Measurements from ENCODE around the gene CMTM8.

Gene CMTM8

DNA sequence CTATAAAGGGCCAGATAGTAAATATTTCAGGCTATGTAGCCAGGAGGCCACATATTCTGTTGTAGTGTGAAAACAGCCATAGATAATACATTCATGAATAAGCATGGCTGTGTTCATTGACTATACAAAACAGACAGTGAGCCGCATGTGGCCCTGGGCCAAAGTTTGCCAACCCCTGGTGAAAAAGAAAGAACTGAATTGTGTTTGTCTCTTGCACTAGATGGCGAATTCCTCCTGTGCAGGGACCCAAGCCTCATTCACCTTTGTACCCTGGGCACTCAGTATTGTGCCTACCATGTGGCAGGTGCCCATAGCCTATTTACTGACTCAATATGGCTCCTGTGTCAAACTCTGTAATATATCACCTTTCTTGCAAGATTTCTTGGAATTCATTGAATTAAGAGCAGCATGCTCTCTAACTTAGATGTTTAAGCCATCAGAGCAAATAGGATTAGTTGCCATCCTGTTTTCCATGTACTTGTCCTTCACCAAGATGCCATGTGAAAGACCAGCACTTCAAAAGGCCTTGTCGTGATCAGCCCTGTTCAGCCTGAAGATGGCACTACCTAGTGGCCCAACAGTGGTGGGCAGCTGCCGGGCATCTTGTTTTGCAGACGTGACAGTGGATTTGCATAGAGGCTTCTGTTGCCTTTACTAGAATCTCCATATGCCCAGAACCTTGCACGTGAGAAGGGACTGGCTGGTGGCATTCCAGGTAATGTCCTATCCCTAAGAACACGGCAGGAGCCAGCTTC is 102.3 kb downstream of the CMTM8 start:
- FAIRE-seq (no peak), DNase-seq (ENCODE audit: insufficient read length, low spot score) (no peak)

DNA sequence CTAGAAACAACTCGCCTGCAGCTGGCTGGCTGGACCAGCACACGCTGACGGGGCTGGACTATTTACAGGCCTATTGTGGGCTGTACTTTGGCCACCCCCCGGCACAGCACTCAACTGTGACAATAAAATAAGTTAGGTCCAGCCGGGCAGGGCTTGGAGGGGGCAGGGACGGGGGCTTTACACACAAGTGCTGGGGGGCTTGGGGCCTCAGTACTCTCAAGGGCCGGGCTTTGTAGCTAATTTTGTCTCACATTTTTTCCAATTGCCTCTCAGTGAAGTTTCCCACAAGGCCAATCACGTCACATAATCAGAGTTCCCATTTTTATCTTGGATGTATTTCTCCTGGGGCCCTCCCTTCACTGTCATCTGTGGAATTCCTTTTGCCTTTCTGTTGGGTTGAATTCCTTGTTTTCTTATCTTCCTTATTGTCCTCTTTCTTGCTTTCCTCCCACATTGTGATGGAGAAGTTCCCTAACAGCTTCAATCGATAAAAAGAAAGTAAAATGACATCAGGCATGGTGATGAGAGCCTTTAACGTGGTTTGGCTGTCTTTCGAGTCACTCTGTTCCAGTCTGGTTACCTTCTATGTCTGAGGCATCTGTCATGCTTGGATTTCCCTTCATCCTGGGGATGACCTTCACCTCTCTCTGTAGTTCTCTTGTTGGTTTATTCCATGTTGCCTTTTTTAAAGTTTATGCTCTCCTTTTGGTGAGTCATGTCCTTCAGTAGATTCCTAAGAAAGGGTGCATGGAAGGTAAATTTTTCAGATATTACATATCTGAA is 109.1 kb downstream of the CMTM8 start:
- TF ChIP-seq, protein P1, sequence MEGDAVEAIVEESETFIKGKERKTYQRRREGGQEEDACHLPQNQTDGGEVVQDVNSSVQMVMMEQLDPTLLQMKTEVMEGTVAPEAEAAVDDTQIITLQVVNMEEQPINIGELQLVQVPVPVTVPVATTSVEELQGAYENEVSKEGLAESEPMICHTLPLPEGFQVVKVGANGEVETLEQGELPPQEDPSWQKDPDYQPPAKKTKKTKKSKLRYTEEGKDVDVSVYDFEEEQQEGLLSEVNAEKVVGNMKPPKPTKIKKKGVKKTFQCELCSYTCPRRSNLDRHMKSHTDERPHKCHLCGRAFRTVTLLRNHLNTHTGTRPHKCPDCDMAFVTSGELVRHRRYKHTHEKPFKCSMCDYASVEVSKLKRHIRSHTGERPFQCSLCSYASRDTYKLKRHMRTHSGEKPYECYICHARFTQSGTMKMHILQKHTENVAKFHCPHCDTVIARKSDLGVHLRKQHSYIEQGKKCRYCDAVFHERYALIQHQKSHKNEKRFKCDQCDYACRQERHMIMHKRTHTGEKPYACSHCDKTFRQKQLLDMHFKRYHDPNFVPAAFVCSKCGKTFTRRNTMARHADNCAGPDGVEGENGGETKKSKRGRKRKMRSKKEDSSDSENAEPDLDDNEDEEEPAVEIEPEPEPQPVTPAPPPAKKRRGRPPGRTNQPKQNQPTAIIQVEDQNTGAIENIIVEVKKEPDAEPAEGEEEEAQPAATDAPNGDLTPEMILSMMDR (IDR thresholded peaks at IDR 0.05; ENCODE audit: insufficient read depth, missing control alignments): no peak
- DNase-seq (ENCODE audit: insufficient read length, low spot score) (no peak), FAIRE-seq (no peak)

More for the DNA sequence above, 102.3 kb downstream of the CMTM8 start:
- TF ChIP-seq, protein P1 (IDR thresholded peaks at IDR 0.05; ENCODE audit: insufficient read depth, missing control alignments): no peak

- no peak for FAIRE-seq
- no peak for DNase-seq (ENCODE audit: insufficient read length, low spot score)
Measured at GRCh38 chr3:32349184-32349583, 110.7 kb downstream of the CMTM8 start.

DNA sequence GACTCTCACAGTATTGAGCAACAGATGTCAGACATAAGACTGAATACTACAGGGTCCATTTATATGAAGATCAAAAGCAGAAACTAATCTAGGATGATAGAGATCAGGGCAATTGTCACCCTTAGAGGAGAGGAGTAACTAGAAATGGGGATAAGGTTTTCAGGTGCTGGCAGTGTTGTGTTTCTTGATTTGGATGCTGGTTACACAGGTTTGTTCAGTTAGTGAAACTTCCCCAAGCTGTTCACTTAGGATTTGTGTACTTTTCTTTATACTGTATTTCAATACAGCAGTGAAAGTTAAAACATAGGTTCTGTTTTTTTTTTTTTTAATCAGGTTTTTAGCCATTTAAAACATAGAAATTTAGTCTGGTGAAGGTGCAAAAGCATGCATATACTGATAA is 114.1 kb downstream of the CMTM8 start:
- TF ChIP-seq, protein P1 (IDR thresholded peaks at IDR 0.05; ENCODE audit: insufficient read depth, missing control alignments): no peak
- DNase-seq (ENCODE audit: insufficient read length, low spot score) (no peak), FAIRE-seq (no peak)

More at GRCh38 chr3:32349184-32349583, 110.7 kb downstream of the CMTM8 start:
- TF ChIP-seq, protein P1 (IDR thresholded peaks at IDR 0.05; ENCODE audit: insufficient read depth, missing control alignments): no peak

DNA sequence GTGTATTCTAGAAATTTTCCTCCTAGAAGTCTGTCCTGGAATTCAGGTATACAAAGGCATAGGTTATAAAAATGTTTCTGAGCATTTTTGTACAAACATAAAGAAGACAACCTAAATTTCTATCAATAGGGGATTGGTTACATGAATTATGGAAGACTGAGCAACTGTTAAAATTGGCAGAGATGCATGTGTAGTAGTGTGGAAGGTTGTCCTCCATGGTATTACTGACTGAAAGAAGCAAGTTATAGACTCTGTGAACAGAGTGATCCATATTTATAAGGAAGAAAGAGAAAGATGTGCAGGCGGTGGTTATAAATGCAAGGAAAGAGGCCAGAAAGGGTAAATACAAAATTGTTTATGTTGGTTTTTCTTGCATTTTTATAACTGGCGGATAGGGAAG is 114.9 kb downstream of the CMTM8 start:
- TF ChIP-seq, protein P1 (IDR thresholded peaks at IDR 0.05; ENCODE audit: insufficient read depth, missing control alignments): no peak
- FAIRE-seq (no peak), DNase-seq (ENCODE audit: insufficient read length, low spot score) (no peak)

- TF ChIP-seq, protein P1 (IDR thresholded peaks at IDR 0.05; ENCODE audit: insufficient read depth, missing control alignments): no peak
- DNase-seq (ENCODE audit: insufficient read length, low spot score): no peak
- no peak for FAIRE-seq
Measured at GRCh38 chr3:32354362-32354778, 115.9 kb downstream of the CMTM8 start.

Measured in D721Med (cell line).